GM23338 (cell line): ENCODE data around the gene ROCK2.

Experiments
- EZH2 ChIP-seq: fragments of 200-600 bp; sonication (generic); IDR thresholded peaks from one replicate; pipeline ENCODE4 v1.8.0; 2017; ENCODE audit warnings: antibody characterized with exemption, mild to moderate bottlenecking, low read depth; ENCODE audit not compliant: unreplicated experiment
- EZH2phosphoT487 ChIP-seq: fragments of 200-600 bp; sonication (generic); IDR thresholded peaks from one replicate; pipeline ENCODE4 v1.8.1; 2018; ENCODE audit warnings: antibody characterized with exemption; ENCODE audit not compliant: unreplicated experiment
- JUNB ChIP-seq: IDR thresholded peaks from one replicate; pipeline ENCODE4 v1.6.1; 2016; ENCODE audit warnings: antibody characterized with exemption; ENCODE audit not compliant: unreplicated experiment
- NANOG ChIP-seq: IDR thresholded peaks from 2 replicates; pipeline ENCODE4 v1.6.1; 2016; ENCODE audit warnings: antibody characterized with exemption, borderline replicate concordance
- POLR2AphosphoS5 ChIP-seq: IDR thresholded peaks from 2 replicates; pipeline ENCODE4 v1.6.1; 2016; ENCODE audit warnings: antibody characterized with exemption, low read depth
- REST ChIP-seq: IDR thresholded peaks from one replicate; pipeline ENCODE4 v1.6.1; 2018; ENCODE audit warnings: antibody characterized with exemption; ENCODE audit not compliant: unreplicated experiment
- TF ChIP-seq, protein P1 (sequence below), 2 experiments: fragments of 200-600 bp in 1 of 2; sonication (generic) in 1 of 2; conservative IDR thresholded peaks; 2 replicates each; pipeline versions ENCODE4 v1.5.1 to v1.6.1; 2016 to 2017; ENCODE audit warnings: antibody characterized with exemption in 2 of 2, low read depth in 2 of 2, mild to moderate bottlenecking in 2 of 2, moderate library complexity in 1 of 2

DNA sequence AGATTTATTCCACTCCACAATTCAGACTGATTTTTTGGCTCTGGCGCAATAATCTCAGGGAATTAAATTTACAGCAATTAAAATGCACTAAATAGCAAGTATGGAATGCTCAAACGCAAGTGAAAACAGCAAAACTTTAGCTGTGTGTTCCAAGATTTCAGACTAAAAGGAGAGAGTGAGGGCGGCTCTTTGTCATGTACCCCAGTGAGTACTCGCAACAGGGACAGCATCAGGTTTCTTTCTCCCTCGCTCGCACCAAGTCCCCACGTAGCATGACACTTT lies 1.1 kb downstream of the ROCK2 start:
- TF ChIP-seq EZH2phosphoT487 (no peak), POLR2AphosphoS5 (no peak), REST (no peak), EZH2 (no peak), JUNB (no peak), NANOG (no peak)
- TF ChIP-seq, protein P1, sequence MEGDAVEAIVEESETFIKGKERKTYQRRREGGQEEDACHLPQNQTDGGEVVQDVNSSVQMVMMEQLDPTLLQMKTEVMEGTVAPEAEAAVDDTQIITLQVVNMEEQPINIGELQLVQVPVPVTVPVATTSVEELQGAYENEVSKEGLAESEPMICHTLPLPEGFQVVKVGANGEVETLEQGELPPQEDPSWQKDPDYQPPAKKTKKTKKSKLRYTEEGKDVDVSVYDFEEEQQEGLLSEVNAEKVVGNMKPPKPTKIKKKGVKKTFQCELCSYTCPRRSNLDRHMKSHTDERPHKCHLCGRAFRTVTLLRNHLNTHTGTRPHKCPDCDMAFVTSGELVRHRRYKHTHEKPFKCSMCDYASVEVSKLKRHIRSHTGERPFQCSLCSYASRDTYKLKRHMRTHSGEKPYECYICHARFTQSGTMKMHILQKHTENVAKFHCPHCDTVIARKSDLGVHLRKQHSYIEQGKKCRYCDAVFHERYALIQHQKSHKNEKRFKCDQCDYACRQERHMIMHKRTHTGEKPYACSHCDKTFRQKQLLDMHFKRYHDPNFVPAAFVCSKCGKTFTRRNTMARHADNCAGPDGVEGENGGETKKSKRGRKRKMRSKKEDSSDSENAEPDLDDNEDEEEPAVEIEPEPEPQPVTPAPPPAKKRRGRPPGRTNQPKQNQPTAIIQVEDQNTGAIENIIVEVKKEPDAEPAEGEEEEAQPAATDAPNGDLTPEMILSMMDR (conservative IDR thresholded peaks at IDR 0.05; ENCODE audit: low read depth in 2 of 2), result no peak
